Measurements from ENCODE around the gene RMDN2. TPM values are rescaled to one million over a fixed set of nuclear protein-coding genes. Genes with fewer than 3 reads are reported as not detected.

RMDN2 gene
- total RNA-seq, 2 donors from 2014 or later: 10.4 to 11.5 TPM

- H3K27me3 ChIP-seq: no peaks in the 10 kb centered on the region
- ATAC-seq (no peak), DNase-seq (no peak)
- WGBS, 2 donors: 78 to 81% methylated on average over 5 of the region's 5 CpGs
- H3K4me1 ChIP-seq: no peaks in the 10 kb centered on the region
- no peaks in the 10 kb centered on the region for H3K36me3 ChIP-seq (replicated peaks in 1 of 2; ENCODE audit: insufficient read depth in 1 of 2, low read depth in 2 of 2)
- H3K4me3 ChIP-seq: no peak overlapping the region
- H3K9me3 ChIP-seq: no peaks in the 10 kb centered on the region
- intact Hi-C loops (cut with DNase I): no loop called here
- H3K27ac ChIP-seq: no peak overlapping the region
- TF ChIP-seq CTCF (IDR thresholded peaks at IDR 0.05) (no peak), POLR2A (IDR thresholded peaks at IDR 0.05) (no peak)
Observed at GRCh38 chr2:38064801-38065501, 139.9 kb downstream of the RMDN2 start.

DNA sequence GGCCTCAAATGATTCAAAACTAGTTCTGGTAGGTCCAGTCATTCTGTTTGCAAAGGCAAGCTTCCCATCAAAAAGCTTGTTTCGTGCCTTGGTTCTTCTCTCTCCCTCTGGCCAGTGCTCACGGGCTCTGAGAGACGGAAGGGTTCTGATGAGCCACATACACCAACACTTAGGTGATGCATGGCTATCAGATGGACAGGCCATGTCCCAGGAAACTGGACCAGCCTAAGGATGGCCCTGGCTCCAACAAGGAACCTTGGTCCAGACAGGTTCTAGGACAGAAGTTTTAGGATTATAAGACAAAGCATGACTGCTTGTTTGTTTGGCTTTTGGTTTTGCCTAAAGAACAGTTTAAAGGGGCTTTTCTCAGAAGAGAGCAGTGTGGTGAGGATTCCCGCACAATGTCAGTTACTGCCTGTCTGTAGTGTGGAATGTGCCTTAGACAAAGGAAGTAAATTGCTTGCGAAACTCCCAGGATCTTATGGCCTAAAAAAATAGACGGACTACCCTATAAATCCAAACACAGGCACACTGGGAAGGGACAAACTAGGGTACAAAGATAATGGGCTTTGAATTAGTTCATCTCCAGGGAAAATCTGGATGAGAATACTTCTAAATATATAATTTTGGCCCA is 140.5 kb downstream of the RMDN2 start:
- no peak for ATAC-seq
- H3K27ac ChIP-seq: no peak overlapping the region
- no peaks in the 10 kb centered on the region for H3K9me3 ChIP-seq
- 79 to 82% methylated on average over 6 of the region's 6 CpGs for WGBS, 2 donors
- intact Hi-C loops (cut with DNase I): no loop called here
- no peaks in the 10 kb centered on the region for H3K27me3 ChIP-seq
- no peak overlapping the region for H3K4me3 ChIP-seq
- TF ChIP-seq POLR2A (IDR thresholded peaks at IDR 0.05): no peak
- no peak for TF ChIP-seq CTCF (IDR thresholded peaks at IDR 0.05)
- no peaks in the 10 kb centered on the region for H3K4me1 ChIP-seq
- no peak for DNase-seq
- H3K36me3 ChIP-seq (replicated peaks in 1 of 2; ENCODE audit: insufficient read depth in 1 of 2, low read depth in 2 of 2): no peaks in the 10 kb centered on the region

DNA sequence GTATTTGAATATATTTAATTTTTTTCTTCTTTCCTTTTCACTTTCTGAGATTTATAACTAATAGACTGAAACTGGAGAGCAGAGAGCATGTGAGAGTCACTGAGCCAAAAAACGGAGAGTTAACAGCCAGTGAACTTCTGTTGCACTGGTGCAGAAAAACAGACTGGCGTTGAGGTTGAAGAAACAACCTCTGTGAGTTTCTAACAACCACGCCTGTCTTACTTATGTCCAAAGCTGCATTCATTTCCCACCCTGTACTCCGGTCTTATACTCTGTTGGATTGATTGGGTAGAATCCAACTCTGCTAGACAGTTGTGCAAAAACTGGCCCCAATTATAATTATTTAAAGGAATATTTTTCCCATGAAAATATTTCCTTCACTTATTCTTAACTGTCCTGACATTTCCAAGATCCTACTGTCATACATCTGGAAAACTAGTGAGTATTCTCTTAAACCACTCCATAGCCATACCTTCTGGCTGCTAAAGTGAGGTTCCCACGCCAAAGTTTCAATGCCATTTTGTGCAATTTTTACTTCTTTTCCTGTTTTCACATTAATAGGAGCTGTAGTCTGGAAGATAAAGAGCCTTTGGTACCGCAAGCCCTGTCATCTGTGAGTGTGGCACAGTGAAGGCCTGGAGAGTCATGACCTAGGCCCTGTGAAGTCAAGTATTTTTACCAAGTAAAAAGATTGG is 141.5 kb downstream of the RMDN2 start:
- no peak overlapping the region for H3K4me3 ChIP-seq
- no peaks in the 10 kb centered on the region for H3K9me3 ChIP-seq
- ATAC-seq (no peak), DNase-seq (no peak)
- intact Hi-C loops (cut with DNase I): no loop called here
- TF ChIP-seq POLR2A (IDR thresholded peaks at IDR 0.05) (no peak), CTCF (IDR thresholded peaks at IDR 0.05) (no peak)
- no peaks in the 10 kb centered on the region for H3K4me1 ChIP-seq
- 74 to 77% methylated on average over 6 of the region's 6 CpGs for WGBS, 2 donors
- no peaks in the 10 kb centered on the region for H3K27me3 ChIP-seq
- H3K27ac ChIP-seq: no peak overlapping the region
- no peaks in the 10 kb centered on the region for H3K36me3 ChIP-seq (replicated peaks in 1 of 2; ENCODE audit: insufficient read depth in 1 of 2, low read depth in 2 of 2)

Other genes starting within 250 kb of the RMDN2 start
- 10 to 100 TPM in 1 of 2 donors, 1 to 10 TPM in 1; 9.1 to 22.4 TPM for gene CYP1B1, start 150.9 kb downstream of the RMDN2 start, total RNA-seq

All from body of pancreas (tissue), 4 donors.